Stimulated activated CD4-positive, alpha-beta T cell treated with anti-CD3 and anti-CD28 coated beads, Interleukin-2, amount 100 ng/mL, for 48 hours (primary cell): Measurements from ENCODE around the gene TSPAN5.

Source experiments
- DNase-seq, 2 donors: peaks; one replicate each; pipeline ENCODE4 v3.0.0-alpha.2; 2020

Gene TSPAN5

GRCh38 chr4:98514741-98515469 lies 143.5 kb downstream of the TSPAN5 start:
- DNase-seq, result no peak

- DNase-seq, result no peak
Measured at GRCh38 chr4:98512918-98513317, 145.5 kb downstream of the TSPAN5 start.

DNA sequence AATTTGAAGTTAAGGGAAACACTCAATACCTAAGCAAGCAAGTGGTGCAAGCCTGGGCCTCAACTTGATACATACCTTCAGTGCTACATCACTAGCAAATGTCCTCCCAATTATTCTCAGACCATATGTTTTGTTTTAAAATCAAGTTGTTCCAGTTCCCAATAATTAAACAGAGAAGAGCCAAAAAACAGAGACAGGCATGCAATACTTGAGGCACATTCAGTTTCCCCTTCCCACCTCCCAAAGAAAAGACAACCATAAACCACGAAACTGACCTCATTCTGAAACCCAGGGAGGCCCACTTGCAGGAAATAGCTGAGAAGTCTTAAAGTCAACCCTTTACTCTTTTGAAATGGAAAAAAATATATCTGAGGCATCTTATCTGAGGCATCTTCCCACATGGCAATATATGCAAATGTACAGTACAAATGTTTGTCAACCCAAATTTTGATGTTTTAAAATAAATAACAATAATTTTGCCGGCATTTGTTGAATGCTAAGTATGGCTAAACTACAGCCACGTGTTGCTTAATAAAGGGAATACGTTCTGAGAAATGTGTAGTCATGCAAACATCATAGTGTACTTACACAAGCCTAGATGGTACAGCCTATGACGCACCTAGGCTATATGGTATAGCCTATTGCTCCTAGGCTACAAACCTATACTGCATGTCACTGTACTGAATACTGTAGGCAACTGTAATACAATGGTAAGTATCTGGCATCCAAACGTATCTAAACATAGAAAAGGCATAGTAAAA lies 147.5 kb downstream of the TSPAN5 start:
- DNase-seq, result no peak

DNA sequence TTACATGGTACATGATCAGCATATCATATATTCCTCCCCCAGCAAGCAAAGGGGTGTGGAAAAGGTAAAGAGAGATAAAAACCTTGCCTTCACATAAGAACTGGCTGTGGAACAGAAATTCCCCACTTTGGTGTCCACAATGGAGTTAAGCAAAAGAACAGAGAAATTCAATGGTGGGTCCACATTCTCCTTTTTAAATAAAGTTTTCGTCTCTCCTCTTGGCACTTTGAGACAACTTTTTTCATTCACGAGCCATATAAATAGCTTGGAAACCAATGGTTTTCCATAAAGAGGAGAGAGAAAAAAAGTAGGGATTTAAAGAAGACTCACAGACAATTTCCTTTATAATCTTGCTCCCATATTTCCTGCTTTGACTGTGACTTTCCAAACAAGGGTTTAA lies 148.1 kb downstream of the TSPAN5 start:
- no peak for DNase-seq

DNA sequence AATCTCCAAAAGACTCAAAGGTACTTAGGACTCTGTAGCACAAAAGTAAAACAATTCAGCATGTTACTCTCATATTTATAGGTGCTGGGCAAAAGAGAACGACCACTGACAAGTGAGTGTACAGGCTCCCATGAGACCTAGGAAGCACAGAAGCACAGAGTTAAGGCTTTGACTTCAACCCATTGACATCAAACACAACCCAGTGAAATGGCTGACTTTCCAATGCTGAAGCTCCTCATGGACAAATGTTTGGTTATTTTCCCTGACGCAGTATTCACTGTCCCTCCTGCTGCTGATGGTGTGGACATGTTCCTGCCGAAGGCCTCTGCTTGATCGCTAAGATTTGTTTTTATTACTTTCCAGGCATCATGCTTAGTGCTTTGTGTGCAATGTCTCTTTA lies 148.7 kb downstream of the TSPAN5 start:
- no peak for DNase-seq

DNA sequence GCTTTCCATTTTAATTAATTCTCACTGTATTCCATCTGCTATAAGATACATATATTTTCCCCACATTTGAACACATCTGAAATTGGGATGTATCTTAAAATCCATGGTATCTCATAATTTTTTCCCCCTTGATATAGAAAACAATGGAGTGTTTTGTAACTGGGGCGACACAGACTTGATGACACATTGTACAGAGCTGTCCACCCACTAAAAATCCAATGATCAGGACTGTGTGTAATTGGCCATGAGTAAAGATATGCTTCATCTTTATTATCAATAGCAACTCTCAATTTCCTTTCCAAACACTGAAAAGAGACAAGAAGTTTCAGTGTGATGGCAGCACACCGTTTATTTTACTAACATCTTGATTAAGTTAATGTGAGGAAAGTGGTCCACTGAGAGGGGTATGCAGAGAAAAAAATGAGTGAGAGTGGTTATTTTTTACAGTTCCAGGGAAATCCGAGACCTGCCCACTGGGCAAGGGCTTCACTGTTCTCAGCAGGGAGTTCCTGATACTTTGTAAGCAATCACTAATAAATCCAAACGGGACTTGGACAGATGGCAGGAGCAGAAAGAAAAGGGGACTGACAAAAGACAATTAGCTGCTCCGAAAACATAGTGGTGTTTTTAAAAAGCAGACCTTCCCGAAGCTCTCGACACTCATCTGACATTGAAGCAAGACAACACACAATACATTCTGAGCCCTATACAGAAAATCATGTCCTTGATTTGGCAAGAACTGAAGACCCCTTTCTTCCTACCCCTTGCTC lies 149.4 kb downstream of the TSPAN5 start:
- no peak for DNase-seq

- no peak for DNase-seq
Measured at GRCh38 chr4:98508248-98508647, 150.2 kb downstream of the TSPAN5 start.

DNA sequence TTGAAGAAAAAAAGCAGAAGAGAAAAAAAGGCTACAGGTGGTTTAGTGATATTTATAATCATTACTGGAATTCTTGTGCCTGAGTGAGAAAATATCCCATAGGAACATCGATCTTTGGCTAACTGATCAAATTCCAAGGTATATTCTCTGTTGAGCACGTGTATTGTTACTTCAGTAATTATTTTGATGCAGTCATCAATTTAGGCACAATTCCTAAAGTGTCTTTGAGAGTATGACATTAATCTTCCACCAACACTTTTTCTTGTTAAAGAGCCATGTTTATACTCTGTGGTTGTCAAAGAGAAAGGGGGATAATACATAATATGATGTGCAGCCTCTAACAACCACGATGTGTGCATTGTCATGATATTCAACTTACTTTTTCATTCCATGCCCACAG lies 151.1 kb downstream of the TSPAN5 start:
- DNase-seq, result no peak

DNA sequence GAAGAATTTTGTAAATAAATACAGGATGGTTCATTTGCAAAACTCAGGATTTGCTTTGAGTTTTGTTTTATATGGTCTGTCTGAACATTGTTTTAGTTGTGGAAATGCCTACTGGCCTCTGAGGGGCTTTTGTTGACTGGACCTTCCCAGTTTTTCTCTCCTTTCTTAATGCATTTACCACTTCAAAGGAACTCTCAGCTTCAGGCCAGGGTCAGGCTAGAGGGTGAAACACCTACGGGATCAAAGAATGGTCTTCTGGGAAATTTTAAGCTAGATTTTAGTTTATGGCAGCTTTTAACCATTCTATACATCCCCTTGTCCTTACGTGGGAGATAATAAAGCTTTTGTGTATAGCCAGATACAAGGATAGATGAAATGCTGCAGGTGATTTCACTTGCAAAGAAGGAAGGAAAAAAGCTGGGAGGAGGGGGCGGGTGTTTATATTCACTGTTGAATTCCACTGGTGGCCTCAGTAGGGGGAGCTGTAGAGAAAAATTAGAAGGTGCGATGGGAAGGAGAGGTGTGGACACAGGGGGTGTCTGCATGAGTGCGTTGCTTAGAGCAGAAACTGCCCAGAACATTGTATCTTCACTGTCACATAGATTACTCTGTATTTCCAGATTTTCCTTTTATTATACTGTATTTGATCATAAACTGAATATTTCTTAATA lies 151.8 kb downstream of the TSPAN5 start:
- DNase-seq, result no peak

- DNase-seq, result no peak
Measured at GRCh38 chr4:98505992-98506391, 152.4 kb downstream of the TSPAN5 start.

DNA sequence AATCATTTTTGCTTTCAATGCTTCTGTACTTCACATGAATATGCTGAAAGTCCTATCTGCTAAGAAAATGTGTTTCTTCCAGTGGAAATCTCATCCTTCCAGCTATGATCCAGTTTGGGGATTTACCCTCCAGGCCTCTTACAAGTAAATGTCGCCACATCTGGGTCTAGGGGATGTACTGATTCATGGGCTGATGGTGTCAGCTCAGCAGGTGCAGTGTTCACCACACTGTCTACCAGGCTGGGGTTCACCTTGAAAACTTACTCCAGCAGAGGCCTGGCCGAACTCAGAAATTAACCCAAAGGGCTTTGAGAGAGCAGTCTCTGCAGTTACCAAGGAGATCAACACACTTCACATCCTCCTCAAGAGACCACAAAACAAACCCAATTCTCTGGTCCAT lies 154.3 kb downstream of the TSPAN5 start:
- DNase-seq, result no peak

DNA sequence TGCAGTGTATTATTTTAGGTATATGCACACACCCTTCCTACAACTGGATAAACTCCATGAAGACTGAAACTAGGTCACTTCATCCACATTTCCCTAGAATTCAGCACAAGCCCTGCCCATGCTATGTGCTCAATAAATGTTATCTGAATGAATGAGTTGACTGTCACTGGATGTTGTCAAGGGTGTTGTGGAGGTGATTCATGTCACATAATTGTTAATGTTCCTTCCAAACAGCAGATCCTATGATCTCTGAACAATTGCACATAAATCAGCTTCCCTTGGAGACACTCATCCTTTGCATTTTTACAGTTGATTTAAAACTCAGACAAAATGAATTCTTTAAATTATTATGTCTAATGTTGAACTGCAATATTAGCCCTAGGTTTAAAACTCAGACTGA lies 154.7 kb downstream of the TSPAN5 start:
- no peak for DNase-seq

GRCh38 chr4:98502624-98503023 lies 155.8 kb downstream of the TSPAN5 start:
- DNase-seq, result no peak

DNA sequence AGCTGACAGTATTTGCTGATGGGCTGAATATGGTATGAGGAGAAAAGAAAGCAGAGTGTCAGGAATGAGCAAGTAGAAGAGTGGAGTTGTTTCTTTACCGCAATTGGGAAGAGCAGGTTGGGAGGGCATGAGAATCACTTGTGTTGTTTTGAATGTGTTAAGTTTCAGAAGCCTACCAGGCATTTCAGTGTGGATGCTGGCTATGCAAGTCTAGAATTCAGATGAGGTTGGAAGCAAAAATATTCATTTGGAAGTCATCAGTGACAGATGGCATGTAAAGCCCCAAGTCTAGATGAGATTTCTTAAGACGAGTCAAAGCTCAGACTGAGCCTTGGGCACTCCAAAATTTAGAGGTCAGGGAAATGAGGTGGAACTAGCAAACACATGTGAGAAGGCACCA lies 156.4 kb downstream of the TSPAN5 start:
- no peak for DNase-seq

DNA sequence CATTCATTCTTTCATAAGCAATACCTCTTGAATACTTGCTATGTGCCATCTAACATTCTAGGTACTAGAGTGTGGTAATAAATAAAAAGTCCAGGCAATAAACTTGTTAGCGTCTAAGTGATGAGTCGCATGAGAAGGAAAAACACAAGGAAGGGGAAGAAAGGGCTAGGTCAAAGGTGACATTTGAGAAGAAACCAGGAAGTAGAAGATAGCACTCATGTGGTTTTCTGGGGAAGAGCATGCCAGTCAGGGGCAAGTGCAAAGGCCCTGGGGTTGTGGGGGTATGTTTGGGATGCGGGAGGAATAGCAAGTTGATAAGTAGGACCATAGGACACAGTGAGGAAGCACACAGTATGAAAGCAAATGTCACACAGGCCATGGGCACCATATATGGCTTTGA lies 157.0 kb downstream of the TSPAN5 start:
- DNase-seq, result no peak

GRCh38 chr4:98498774-98499173 lies 159.6 kb downstream of the TSPAN5 start:
- no peak for DNase-seq

- no peak for DNase-seq
Measured at GRCh38 chr4:98496152-98496845, 162.1 kb downstream of the TSPAN5 start.

GRCh38 chr4:98493296-98493695 lies 165.1 kb downstream of the TSPAN5 start:
- no peak for DNase-seq

DNA sequence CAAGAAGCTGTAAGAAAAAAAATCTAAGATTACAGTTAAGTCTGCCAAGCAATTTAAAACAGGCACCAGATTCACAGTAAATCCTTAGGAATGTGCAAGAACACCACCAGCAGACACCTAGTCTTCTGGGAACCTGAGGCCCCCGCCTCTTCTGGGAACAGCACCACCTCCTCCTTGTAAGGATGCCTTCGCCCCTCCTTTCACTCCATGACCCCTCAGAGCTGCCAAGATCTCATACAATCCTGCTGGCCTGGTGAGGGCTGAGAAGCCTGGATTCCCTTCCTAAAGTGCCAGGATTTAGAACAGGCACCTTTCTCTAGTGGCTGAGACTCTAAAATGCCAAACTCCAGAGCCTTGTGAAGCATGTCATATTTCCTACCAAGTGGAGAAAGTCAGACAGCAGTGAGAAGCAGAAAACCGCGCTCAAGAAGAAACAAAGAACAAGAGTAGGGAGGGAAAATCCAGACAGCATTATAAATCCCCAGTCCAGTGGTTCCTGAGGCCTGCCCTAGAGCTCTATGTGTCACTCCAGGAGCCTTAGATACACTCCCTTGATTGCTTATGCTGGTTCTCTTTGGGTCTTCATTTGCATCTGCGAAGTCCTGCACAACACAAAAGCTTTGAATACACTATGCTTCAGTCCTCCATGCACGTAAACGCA lies 166.4 kb downstream of the TSPAN5 start:
- no peak for DNase-seq

GRCh38 chr4:98490251-98490650 lies 168.2 kb downstream of the TSPAN5 start:
- DNase-seq, result no peak

GRCh38 chr4:98485816-98486345 lies 172.5 kb downstream of the TSPAN5 start:
- DNase-seq, result no peak

GRCh38 chr4:98484031-98484430 lies 174.4 kb downstream of the TSPAN5 start:
- DNase-seq, result no peak
